Measurements from ENCODE around the gene KIF21A.

DNA sequence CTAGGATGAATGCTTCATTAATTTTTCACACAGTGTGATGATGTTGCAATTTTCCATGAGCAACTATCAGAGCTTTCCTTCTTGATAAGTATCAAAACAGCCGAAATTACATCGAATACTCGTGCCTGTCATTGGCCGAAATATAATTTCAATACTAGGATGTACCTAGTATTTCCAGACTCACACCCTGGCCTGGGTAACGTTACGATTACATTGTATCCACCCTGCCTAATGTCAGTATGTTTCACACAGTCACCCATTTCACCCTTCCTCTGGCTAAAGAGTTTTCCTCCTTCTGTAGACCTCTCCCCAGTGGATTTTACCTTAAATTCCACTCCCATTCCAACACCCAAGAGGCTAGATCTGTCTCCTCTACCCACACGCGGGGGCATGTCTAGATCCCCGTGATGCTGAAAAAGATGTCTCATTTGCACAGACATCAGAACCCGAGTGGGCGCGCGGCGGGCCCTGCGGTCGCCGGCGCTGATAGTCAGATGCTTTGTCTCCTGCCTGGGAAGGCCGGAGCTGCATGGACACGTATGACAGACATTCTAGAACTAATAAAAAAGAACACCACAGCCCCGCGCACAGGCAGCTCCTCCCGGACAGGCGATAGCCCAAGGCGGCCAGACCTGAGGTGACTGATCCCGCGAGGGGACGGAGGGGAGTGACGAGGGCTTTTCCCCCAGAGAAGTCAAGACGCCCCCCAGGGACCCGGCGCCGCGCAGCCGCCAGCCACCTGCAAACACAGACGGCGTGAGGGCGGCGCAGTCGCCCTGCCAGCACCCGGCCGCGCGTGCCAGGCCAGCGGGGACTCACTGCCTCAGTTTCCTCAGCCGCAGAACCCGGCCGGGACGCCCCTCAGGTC is 723 bp downstream of the KIF21A start:
- TF ChIP-seq POLR2A (IDR thresholded peaks at IDR 0.05), result no peak
- TF ChIP-seq, protein P1, sequence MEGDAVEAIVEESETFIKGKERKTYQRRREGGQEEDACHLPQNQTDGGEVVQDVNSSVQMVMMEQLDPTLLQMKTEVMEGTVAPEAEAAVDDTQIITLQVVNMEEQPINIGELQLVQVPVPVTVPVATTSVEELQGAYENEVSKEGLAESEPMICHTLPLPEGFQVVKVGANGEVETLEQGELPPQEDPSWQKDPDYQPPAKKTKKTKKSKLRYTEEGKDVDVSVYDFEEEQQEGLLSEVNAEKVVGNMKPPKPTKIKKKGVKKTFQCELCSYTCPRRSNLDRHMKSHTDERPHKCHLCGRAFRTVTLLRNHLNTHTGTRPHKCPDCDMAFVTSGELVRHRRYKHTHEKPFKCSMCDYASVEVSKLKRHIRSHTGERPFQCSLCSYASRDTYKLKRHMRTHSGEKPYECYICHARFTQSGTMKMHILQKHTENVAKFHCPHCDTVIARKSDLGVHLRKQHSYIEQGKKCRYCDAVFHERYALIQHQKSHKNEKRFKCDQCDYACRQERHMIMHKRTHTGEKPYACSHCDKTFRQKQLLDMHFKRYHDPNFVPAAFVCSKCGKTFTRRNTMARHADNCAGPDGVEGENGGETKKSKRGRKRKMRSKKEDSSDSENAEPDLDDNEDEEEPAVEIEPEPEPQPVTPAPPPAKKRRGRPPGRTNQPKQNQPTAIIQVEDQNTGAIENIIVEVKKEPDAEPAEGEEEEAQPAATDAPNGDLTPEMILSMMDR (IDR thresholded peaks at IDR 0.05), result no peak
